AG10803 (cell line): ENCODE data around the gene NNT.
"Not testable (repeated sequence)": the region's sequence is repeated elsewhere in the genome, so short reads cannot be mapped to it uniquely, and the experiment has no call there.

Source experiments
- DNase-seq: peaks from one replicate; pipeline ENCODE4 v3.0.0; 2010; ENCODE audit warnings: low read depth
- H3K4me3 ChIP-seq: 2 replicates; pipeline ENCODE4 v1.5.1; 2011; ENCODE audit warnings: mild to moderate bottlenecking, low read length, control low read depth
- CTCF ChIP-seq: conservative IDR thresholded peaks from 2 replicates; pipeline ENCODE4 v1.5.1; 2011; ENCODE audit warnings: mild to moderate bottlenecking, low read length, control low read depth, inconsistent platforms

The NNT gene

GRCh38 chr5:43702815-43703214 is 99.8 kb downstream of the NNT start:
- no peak for TF ChIP-seq CTCF
- H3K4me3 ChIP-seq: no peak overlapping the region
- DNase-seq: peak; percentile 91

GRCh38 chr5:43704243-43704642 is 101.3 kb downstream of the NNT start:
- DNase-seq: no peak
- no peak overlapping the region for H3K4me3 ChIP-seq
- no peak for TF ChIP-seq CTCF

GRCh38 chr5:43706576-43706975 is 103.6 kb downstream of the NNT start:
- not testable (repeated sequence) for H3K4me3 ChIP-seq, DNase-seq

GRCh38 chr5:43711496-43711895 is 108.5 kb downstream of the NNT start:
- H3K4me3 ChIP-seq: no peak overlapping the region
- DNase-seq: peak; percentile 42
- no peak for TF ChIP-seq CTCF

GRCh38 chr5:43712081-43712480 is 109.1 kb downstream of the NNT start:
- DNase-seq: no peak
- TF ChIP-seq CTCF: no peak
- no peak overlapping the region for H3K4me3 ChIP-seq

GRCh38 chr5:43719783-43720182 is 116.8 kb downstream of the NNT start:
- DNase-seq, H3K4me3 ChIP-seq: not testable (repeated sequence)

- DNase-seq: no peak
- H3K4me3 ChIP-seq: no peak overlapping the region
- no peak for TF ChIP-seq CTCF
Measured at GRCh38 chr5:43728581-43728980, 125.6 kb downstream of the NNT start.

- DNase-seq: peak; percentile 53
- peak; percentile 69 for TF ChIP-seq CTCF
- H3K4me3 ChIP-seq: no peak overlapping the region
Measured at GRCh38 chr5:43729846-43730478, 127.0 kb downstream of the NNT start.
